IPS-18c (cell line): ENCODE data around the gene POLN.

Experiments
- H3K4me3 ChIP-seq: 2 replicates; pipeline ENCODE4 v1.7.0; 2013; ENCODE audit warnings: low read depth, mild to moderate bottlenecking, low read length, moderate library complexity; ENCODE audit not compliant: insufficient read depth
- H3K9me3 ChIP-seq: one replicate; pipeline ENCODE4 v1.6.1; 2013; ENCODE audit warnings: mild to moderate bottlenecking, low read length, moderate library complexity; ENCODE audit not compliant: control insufficient read depth, insufficient read depth

The POLN gene

GRCh38 chr4:2267320-2267811 is 25.4 kb upstream of the POLN start:
- Histone ChIP-seq H3K9me3 (no peaks in the 10 kb centered on the region), H3K4me3 (no peak overlapping the region)

DNA sequence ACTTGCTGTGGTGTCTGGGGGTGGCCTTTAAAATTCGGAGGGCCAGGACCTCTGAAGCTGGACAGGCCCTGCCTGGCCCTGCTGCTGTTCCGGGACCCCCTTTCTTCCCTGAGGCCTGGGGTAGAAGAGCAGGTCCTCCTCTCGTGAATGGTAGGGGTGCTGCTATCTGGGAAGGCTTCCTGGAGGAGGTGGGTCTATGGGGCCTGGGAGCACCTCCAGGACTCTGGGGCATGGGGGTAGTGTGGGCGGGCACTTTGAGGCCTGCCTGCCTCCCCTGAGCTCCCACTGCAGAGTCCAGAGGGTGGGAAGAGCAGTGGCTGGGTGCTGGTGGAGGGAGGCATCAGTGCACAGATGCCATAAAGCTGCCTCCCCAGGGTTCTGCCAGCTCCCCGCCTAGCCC is 24.9 kb upstream of the POLN start:
- Histone ChIP-seq H3K9me3 (no peaks in the 10 kb centered on the region), H3K4me3 (no peak overlapping the region)

GRCh38 chr4:2266181-2266580 is 24.3 kb upstream of the POLN start:
- H3K4me3 ChIP-seq, result no peak overlapping the region
- no peaks in the 10 kb centered on the region for H3K9me3 ChIP-seq

DNA sequence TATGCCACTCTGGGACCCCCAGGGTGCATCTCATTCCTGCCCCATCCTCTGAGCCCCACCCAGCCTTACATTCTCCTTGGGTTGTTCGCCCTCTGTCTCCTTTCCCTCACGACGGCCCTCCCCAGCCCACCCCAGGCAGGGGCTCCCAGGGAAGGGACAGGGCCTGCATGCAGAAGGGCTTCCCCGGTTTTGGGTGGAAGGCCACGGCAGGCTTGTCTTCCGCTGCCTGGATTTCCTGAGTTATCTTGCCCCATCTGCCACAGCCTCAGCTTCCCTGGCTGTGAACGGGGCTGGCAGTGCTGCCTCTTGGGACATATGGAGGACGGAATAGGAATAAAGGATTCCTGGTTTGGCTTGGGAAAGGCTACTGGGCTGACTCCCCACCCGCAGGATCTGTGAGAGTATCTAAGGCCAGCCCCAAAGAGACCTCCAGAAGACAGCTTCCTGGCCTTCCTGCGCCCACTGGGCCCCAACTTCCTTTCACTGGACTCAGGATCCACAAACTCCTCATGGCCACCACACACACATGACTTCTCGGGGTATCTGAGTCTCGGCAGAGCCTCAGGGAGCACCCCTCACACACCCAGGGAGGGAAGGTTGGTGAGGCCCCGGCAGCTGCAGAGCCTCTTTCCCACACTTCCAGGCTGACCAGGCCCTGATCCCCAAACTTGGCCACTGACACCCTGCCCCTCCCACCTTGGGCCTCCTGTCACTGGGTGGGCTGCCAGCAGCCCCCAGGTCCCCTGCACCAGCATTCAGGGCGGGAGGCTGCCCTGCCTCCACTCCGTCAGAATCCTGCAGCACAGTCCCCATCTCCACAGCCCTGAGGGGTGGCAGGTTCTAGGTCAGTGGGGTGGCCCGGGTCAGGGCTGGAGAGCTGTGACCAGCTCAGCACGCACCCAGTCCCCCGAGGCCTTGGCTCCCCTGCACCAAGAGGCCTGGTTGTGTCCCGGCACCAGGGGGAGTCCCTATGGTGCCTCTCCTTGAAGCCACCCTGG is 23.5 kb upstream of the POLN start:
- Histone ChIP-seq H3K9me3 (no peaks in the 10 kb centered on the region), H3K4me3 (no peak overlapping the region)

GRCh38 chr4:2264481-2265041 is 22.6 kb upstream of the POLN start:
- no peak overlapping the region for H3K4me3 ChIP-seq
- H3K9me3 ChIP-seq, result no peaks in the 10 kb centered on the region

- no peaks in the 10 kb centered on the region for H3K9me3 ChIP-seq
- no peak overlapping the region for H3K4me3 ChIP-seq
Observed at GRCh38 chr4:2263926-2264321, 22.0 kb upstream of the POLN start.

- Histone ChIP-seq H3K4me3 (peak overlapping the region; percentile 65), H3K9me3 (no peaks in the 10 kb centered on the region)
Observed at GRCh38 chr4:2262944-2263250, 21.0 kb upstream of the POLN start.

DNA sequence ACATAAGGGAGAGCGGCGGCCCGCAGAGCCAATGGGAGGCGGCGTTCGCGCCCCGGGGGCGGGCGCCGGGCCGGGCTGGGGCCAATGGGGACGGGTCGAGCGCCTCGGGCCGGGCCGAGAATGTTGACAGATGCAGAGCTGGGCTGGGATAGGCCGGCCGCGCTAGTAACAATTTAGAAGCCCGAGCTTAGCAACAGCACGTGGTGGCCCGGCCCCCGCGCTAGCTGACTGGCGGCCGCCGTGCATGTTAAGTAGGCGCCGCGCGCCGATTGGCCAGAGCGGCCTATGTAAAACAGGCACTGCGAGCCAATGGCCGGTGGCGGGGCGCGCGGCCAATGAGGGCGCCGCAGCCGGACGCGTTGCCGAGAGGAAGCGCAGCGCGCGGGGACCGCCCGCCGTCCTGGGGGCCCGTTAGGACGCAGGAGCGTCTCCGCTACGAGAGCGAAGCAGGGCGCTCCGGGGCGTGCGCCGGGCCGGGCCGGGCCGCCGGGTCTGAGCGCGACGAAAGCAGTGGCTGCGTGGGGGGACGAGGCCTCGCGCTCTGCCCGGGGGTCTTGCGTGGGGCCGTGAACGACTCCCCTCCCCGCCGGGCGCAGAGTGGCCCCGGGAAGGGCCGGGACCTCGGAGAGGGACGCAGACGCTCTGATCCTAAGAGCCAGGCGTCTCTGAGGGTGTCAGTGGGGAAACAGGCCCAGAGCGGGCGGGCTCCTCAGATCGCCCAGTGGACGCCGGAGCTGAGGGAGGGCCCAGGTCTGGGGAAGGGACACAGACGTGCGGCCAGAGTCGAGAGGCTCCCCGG is 20.4 kb upstream of the POLN start:
- Histone ChIP-seq H3K4me3 (peak overlapping the region; percentile 65), H3K9me3 (no peaks in the 10 kb centered on the region)

DNA sequence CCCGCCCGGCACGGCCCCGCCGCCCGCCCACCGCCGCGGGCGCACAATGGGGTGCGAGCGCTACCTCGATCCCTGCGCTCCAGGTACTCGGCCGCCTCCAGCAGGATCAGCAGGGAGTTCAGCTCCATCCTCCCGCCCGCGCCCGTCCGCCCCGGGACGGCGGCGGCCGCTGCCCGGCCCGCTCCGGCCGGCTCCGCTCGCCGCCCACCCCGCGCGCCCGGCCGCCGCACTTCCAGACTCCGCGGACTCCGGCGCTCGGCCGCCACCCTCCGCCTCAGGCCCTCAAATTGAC is 19.9 kb upstream of the POLN start, which contains the start of gene MXD4:
TSS of gene MXD4 (minus strand) at position 257 of the 292 bp plus-strand sequence. CDS start at position 128, 129 bp downstream.
- H3K4me3 ChIP-seq, result peak within 1 kb of the TSS; percentile 66
- no peaks in the 10 kb centered on the region for H3K9me3 ChIP-seq

DNA sequence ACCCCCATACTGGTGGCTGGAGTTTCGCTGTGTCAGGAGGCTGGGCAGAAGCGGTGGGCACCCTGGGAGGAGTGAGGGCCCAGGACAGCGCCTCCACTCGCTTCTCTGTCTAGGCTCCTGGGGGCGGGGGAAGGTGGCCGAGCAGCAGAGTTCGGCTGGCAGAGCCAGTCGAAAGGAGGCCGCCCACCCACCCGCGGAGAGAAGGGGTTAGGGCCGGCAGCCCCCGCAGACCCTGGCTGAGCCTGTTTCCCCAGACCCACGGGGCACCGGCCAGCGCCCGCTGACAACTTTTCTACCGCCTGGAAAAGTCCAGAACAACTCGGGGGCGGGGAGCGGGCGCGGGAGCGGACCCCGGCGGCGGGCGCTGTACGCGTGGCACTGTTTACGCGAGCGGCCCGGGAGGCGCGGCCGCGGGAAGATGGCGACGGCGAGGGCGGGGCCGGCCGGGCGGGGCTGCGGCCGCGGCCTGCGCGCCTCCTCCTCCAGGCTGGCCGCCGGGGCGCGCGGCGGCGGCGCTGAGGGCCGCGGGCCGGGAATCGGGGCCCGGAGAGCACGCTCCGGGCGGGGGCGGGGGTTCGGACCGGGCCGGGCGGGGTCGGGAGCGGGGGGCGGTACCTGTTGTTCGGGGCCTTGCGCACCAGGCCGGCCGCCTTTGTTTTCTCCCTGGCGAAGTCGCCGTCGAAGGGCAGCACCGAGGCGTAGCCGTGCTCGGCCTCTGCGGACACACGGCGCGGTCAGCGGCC is 19.4 kb upstream of the POLN start:
- peak overlapping the region; percentile 66 for H3K4me3 ChIP-seq
- no peaks in the 10 kb centered on the region for H3K9me3 ChIP-seq

DNA sequence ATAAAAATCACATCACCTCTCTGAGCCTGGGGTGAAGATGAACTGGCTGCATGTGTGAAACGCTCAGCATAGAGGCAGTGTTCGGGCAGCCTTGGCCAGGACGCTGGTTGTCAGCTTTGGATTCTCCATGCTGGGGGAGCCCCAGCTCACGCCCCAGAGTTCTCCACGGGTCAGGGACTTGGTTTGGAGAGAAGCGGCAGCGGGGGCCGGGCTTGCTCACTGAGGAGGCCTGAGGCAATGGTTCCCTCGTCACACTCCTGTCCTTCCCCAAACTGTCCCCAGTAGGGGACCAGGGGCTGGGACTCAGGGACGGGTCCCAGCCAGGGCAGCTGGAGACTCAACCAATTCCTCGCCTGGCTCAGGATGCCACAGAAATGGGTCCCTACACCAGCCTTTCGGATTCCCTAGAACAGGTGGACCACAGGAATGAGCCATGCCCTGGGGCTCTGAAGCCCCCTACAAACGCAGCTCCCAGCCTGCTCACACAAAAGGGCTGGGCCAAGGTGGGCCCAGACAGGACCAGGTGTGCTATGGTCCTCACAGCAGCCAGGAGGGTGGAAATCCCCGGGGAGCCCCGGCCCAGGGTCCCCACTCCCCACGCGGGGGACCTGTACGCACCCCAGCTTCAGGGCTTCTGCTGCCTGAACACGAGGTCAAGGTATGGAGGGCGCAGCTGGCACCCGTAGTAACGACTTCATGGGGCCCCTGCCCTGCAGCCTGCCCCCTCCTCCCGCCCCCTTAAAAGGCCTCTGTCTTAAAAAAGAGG is 18.6 kb upstream of the POLN start:
- Histone ChIP-seq H3K4me3 (peak overlapping the region; percentile 63), H3K9me3 (no peaks in the 10 kb centered on the region)

DNA sequence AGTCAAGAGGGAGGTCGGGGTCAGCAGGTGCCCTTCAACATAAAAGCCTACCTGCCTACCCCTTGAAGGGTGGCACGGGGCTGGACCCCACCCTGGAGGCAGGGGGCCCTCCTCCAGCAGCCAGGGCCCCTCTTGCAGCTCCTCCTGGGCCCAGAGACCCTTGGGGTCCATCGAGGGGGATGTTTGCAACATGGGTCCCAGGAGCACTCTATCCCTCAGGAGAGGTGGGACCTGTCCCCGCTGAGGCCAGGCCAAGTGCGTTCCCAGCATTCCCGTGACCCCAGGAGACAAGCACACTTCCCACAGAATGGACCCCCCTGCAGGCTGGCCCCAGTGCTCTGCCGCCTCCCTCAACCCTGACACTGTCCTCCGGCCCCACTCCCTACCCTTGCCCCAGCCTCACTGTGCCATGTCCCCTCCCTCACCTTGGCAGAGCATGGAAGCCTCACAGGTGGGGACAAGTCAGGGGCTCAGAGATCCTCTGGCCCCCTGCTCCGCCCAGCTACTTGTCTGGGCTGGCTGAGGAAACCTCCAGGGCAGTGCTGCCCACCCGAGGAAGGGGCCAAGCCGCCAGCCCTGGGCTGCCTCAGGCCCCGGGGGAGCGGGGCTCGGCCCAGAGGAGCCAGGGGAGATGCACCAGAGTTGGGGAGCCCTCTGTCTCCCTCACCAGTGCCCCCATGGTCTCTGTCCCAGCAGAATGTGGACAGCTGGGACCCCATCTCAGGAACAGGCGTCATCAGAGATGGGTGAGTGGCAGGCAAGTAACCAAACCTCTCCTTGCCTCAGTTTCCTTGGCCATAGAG is 17.8 kb upstream of the POLN start:
- Histone ChIP-seq H3K9me3 (no peaks in the 10 kb centered on the region), H3K4me3 (no peak overlapping the region)

GRCh38 chr4:2259036-2259540 is 17.2 kb upstream of the POLN start:
- no peaks in the 10 kb centered on the region for H3K9me3 ChIP-seq
- no peak overlapping the region for H3K4me3 ChIP-seq

- H3K9me3 ChIP-seq, result no peaks in the 10 kb centered on the region
- no peak overlapping the region for H3K4me3 ChIP-seq
Observed at GRCh38 chr4:2258091-2259035, 16.4 kb upstream of the POLN start.
